Measurements from ENCODE around the gene CNTN6.

CNTN6 gene

DNA sequence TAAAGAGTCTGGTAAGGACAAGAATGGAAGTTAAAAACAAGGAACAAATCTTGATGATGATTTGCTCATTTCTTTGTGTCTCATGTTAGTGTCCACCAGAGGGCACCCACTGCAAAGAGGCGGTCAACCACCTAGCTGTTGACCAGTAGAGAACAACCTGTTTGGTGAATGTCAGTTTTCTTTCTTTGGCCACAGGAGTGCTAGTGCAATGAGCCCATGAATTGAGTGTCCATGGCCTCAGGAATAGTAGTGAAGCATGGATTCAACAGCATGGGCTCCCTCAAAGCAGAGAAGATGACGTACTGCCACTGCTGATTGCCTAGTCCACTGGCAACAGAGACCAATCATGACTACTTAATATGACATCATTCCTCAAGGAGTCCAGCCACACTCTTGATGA, 10.7 kb upstream of the CNTN6 start:
- Histone ChIP-seq H3K9me3 (replicated peaks in 1 of 2; ENCODE audit: control insufficient read depth in 2 of 2, insufficient read depth in 1 of 2, low read depth in 1 of 2, low read length in 2 of 2) (no peaks in the 10 kb centered on the region), H3K36me3 (replicated peaks in 1 of 2; ENCODE audit: control insufficient read depth in 2 of 2, insufficient read depth in 2 of 2, low read length in 2 of 2) (no peaks in the 10 kb centered on the region), H3K23ac (ENCODE audit: low read depth, low read length, poor library complexity) (no peak overlapping the region), H2AFZ (ENCODE audit: low read length) (no peak overlapping the region), H2BK5ac (ENCODE audit: low read length) (no peak overlapping the region), H2BK15ac (ENCODE audit: low read length) (no peak overlapping the region), H2BK12ac (ENCODE audit: low read length) (no peak overlapping the region), H3K9ac (ENCODE audit: low read depth, low read length, poor library complexity) (no peak overlapping the region), H3K14ac (ENCODE audit: low read length) (no peak overlapping the region), H2AK5ac (ENCODE audit: low read depth, low read length) (no peak overlapping the region), H4K8ac (ENCODE audit: low read depth, low read length) (no peak overlapping the region), H4K91ac (ENCODE audit: low read depth, low read length, poor library complexity) (no peak overlapping the region), H3K4me1 (ENCODE audit: control insufficient read depth in 2 of 2, insufficient read depth in 1 of 2, low read depth in 1 of 2, low read length in 2 of 2) (no peaks in the 10 kb centered on the region), H2BK120ac (ENCODE audit: low read depth, low read length) (no peak overlapping the region), H3K18ac (ENCODE audit: low read length) (no peak overlapping the region), H3K4me3 (ENCODE audit: low read length in 2 of 2) (no peak overlapping the region), H3K27ac (replicated peaks; ENCODE audit: low read length) (no peak overlapping the region), H3K4me2 (ENCODE audit: insufficient read depth, low read length, poor library complexity, severe bottlenecking) (no peak overlapping the region), H3K4ac (ENCODE audit: low read length) (no peak overlapping the region), H3K79me1 (ENCODE audit: low read depth, low read length) (no peaks in the 10 kb centered on the region), H3K27me3 (ENCODE audit: control insufficient read depth in 3 of 3, insufficient read depth in 3 of 3, low read depth in 1 of 3, low read length in 3 of 3) (no peaks in the 10 kb centered on the region)
- no CpG with 5 or more reads among the region's 2 CpGs for WGBS, 2 donors (ENCODE audit: extremely low coverage in 2 of 2, insufficient read length in 2 of 2, insufficient replicate concordance in 1 of 2)
- DNase-seq (ENCODE audit: low spot score), result peak; percentile 44

DNA sequence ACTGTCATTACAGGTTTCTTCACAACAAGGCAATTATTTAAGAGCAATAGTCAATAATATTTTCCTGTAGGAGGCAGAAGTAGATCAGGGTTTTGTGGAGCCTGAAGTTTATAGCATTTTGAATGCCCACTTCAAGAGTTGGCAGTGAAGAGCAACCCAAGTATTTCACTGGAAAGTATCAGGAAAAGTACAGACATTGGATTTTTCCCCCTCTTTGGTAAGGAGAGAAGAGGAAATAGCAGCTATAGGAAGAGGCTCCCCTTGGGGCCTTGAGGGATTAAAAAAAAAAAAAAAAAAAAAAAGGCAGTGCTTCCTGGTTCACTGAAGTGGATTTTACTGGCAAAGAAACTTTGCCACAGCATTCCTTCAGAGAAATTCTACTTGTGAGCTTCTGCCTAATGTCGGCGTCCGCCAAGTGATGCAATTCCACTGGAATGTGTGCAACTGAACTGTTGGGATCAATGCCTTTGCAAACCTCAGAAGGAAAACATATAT, 5.7 kb upstream of the CNTN6 start:
- DNase-seq (ENCODE audit: low spot score), result no peak
- H3K4me1 ChIP-seq (ENCODE audit: control insufficient read depth in 2 of 2, insufficient read depth in 1 of 2, low read depth in 1 of 2, low read length in 2 of 2), result peaks cover 0 to 3% of the 10 kb centered on the region in 2 donors
- no peak overlapping the region for H3K18ac ChIP-seq (ENCODE audit: low read length)
- no CpG with 5 or more reads among the region's 3 CpGs for WGBS, 2 donors (ENCODE audit: extremely low coverage in 2 of 2, insufficient read length in 2 of 2, insufficient replicate concordance in 1 of 2)
- no peaks in the 10 kb centered on the region for H3K36me3 ChIP-seq (replicated peaks in 1 of 2; ENCODE audit: control insufficient read depth in 2 of 2, insufficient read depth in 2 of 2, low read length in 2 of 2)
- peak overlapping the region; percentile 70 for H2AFZ ChIP-seq (ENCODE audit: low read length)
- no peak overlapping the region for H4K91ac ChIP-seq (ENCODE audit: low read depth, low read length, poor library complexity)
- H2BK15ac ChIP-seq (ENCODE audit: low read length), result no peak overlapping the region
- H3K79me1 ChIP-seq (ENCODE audit: low read depth, low read length), result no peaks in the 10 kb centered on the region
- no peak overlapping the region for H3K23ac ChIP-seq (ENCODE audit: low read depth, low read length, poor library complexity)
- no peak overlapping the region for H2AK5ac ChIP-seq (ENCODE audit: low read depth, low read length)
- no peaks in the 10 kb centered on the region for H3K27me3 ChIP-seq (ENCODE audit: control insufficient read depth in 3 of 3, insufficient read depth in 3 of 3, low read depth in 1 of 3, low read length in 3 of 3)
- H2BK120ac ChIP-seq (ENCODE audit: low read depth, low read length), result no peak overlapping the region
- H3K4me3 ChIP-seq (ENCODE audit: low read length in 2 of 2), result no peak overlapping the region
- no peak overlapping the region for H2BK5ac ChIP-seq (ENCODE audit: low read length)
- no peaks in the 10 kb centered on the region for H3K9me3 ChIP-seq (replicated peaks in 1 of 2; ENCODE audit: control insufficient read depth in 2 of 2, insufficient read depth in 1 of 2, low read depth in 1 of 2, low read length in 2 of 2)
- no peak overlapping the region for H3K9ac ChIP-seq (ENCODE audit: low read depth, low read length, poor library complexity)
- no peak overlapping the region for H3K27ac ChIP-seq (replicated peaks; ENCODE audit: low read length)
- no peak overlapping the region for H4K8ac ChIP-seq (ENCODE audit: low read depth, low read length)
- no peak overlapping the region for H3K14ac ChIP-seq (ENCODE audit: low read length)
- no peak overlapping the region for H3K4ac ChIP-seq (ENCODE audit: low read length)
- no peak overlapping the region for H3K4me2 ChIP-seq (ENCODE audit: insufficient read depth, low read length, poor library complexity, severe bottlenecking)
- H2BK12ac ChIP-seq (ENCODE audit: low read length), result no peak overlapping the region

DNA sequence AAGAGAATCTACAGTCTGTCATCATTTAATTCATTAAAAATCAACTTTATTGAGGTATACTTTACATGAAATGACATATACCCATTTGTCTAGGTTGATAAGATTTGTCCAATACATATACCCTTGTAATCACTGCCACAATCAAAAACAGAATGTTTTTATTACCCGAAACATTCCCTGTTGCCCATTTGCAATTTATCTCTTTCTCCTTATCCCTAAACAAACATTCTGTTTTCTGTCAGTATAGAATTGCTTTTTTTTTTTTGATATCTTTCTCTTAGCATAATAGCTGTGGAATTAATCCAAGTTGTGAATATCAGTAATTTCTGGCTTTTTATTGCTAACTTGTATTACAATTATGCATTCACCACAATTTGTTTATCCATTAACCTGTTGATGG, 4.3 kb upstream of the CNTN6 start:
- H3K14ac ChIP-seq (ENCODE audit: low read length), result no peak overlapping the region
- H3K4me2 ChIP-seq (ENCODE audit: insufficient read depth, low read length, poor library complexity, severe bottlenecking), result no peak overlapping the region
- H3K9me3 ChIP-seq (replicated peaks in 1 of 2; ENCODE audit: control insufficient read depth in 2 of 2, insufficient read depth in 1 of 2, low read depth in 1 of 2, low read length in 2 of 2), result no peaks in the 10 kb centered on the region
- no peaks in the 10 kb centered on the region for H3K36me3 ChIP-seq (replicated peaks in 1 of 2; ENCODE audit: control insufficient read depth in 2 of 2, insufficient read depth in 2 of 2, low read length in 2 of 2)
- H3K9ac ChIP-seq (ENCODE audit: low read depth, low read length, poor library complexity), result no peak overlapping the region
- H3K27ac ChIP-seq (replicated peaks; ENCODE audit: low read length), result no peak overlapping the region
- H2BK12ac ChIP-seq (ENCODE audit: low read length), result no peak overlapping the region
- H3K4ac ChIP-seq (ENCODE audit: low read length), result no peak overlapping the region
- no peak overlapping the region for H2BK120ac ChIP-seq (ENCODE audit: low read depth, low read length)
- no peak for DNase-seq (ENCODE audit: low spot score)
- H4K91ac ChIP-seq (ENCODE audit: low read depth, low read length, poor library complexity), result no peak overlapping the region
- no peak overlapping the region for H4K8ac ChIP-seq (ENCODE audit: low read depth, low read length)
- no CpG with 5 or more reads among the region's 1 CpG for WGBS, 2 donors (ENCODE audit: extremely low coverage in 2 of 2, insufficient read length in 2 of 2, insufficient replicate concordance in 1 of 2)
- H2BK5ac ChIP-seq (ENCODE audit: low read length), result no peak overlapping the region
- no peak overlapping the region for H2AK5ac ChIP-seq (ENCODE audit: low read depth, low read length)
- no peak overlapping the region for H3K4me3 ChIP-seq (ENCODE audit: low read length in 2 of 2)
- no peak overlapping the region for H2BK15ac ChIP-seq (ENCODE audit: low read length)
- no peak overlapping the region for H2AFZ ChIP-seq (ENCODE audit: low read length)
- H3K27me3 ChIP-seq (ENCODE audit: control insufficient read depth in 3 of 3, insufficient read depth in 3 of 3, low read depth in 1 of 3, low read length in 3 of 3), result no peaks in the 10 kb centered on the region
- peaks cover 3% of the 10 kb centered on the region in 2 donors for H3K4me1 ChIP-seq (ENCODE audit: control insufficient read depth in 2 of 2, insufficient read depth in 1 of 2, low read depth in 1 of 2, low read length in 2 of 2)
- H3K23ac ChIP-seq (ENCODE audit: low read depth, low read length, poor library complexity), result no peak overlapping the region
- H3K79me1 ChIP-seq (ENCODE audit: low read depth, low read length), result no peaks in the 10 kb centered on the region
- H3K18ac ChIP-seq (ENCODE audit: low read length), result no peak overlapping the region

DNA sequence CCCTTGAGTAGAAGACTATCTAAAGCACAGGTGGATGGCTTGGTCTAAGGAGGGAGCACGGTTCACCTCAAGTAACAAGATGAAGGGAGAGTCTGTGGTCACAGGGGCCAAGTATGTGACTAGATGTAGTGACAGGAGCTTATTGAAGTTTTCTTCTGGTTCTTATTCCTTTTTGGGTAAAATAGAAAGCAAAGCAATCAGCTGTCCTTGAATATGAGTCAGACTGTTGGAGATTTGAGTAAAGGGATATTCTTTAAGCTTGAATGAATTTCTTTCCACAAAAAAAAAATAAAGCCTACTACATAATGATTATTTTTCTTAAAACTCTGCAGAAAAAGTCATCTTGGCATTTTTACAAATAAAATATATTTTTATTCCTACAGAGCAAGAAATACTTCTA, 1.5 kb upstream of the CNTN6 start:
- no peak overlapping the region for H2BK15ac ChIP-seq (ENCODE audit: low read length)
- H3K18ac ChIP-seq (ENCODE audit: low read length), result no peak overlapping the region
- no peak overlapping the region for H3K4me3 ChIP-seq (ENCODE audit: low read length in 2 of 2)
- no peak overlapping the region for H2BK12ac ChIP-seq (ENCODE audit: low read length)
- no peak overlapping the region for H3K23ac ChIP-seq (ENCODE audit: low read depth, low read length, poor library complexity)
- no peaks in the 10 kb centered on the region for H3K36me3 ChIP-seq (replicated peaks in 1 of 2; ENCODE audit: control insufficient read depth in 2 of 2, insufficient read depth in 2 of 2, low read length in 2 of 2)
- H2BK120ac ChIP-seq (ENCODE audit: low read depth, low read length), result no peak overlapping the region
- no peak overlapping the region for H2BK5ac ChIP-seq (ENCODE audit: low read length)
- no peak overlapping the region for H3K9ac ChIP-seq (ENCODE audit: low read depth, low read length, poor library complexity)
- H3K14ac ChIP-seq (ENCODE audit: low read length), result no peak overlapping the region
- H2AFZ ChIP-seq (ENCODE audit: low read length), result no peak overlapping the region
- no peak overlapping the region for H3K4me2 ChIP-seq (ENCODE audit: insufficient read depth, low read length, poor library complexity, severe bottlenecking)
- H4K91ac ChIP-seq (ENCODE audit: low read depth, low read length, poor library complexity), result no peak overlapping the region
- no peak overlapping the region for H2AK5ac ChIP-seq (ENCODE audit: low read depth, low read length)
- DNase-seq (ENCODE audit: low spot score), result no peak
- no peaks in the 10 kb centered on the region for H3K79me1 ChIP-seq (ENCODE audit: low read depth, low read length)
- H3K4me1 ChIP-seq (ENCODE audit: control insufficient read depth in 2 of 2, insufficient read depth in 1 of 2, low read depth in 1 of 2, low read length in 2 of 2), result peaks cover 3 to 5% of the 10 kb centered on the region in 2 donors
- no peaks in the 10 kb centered on the region for H3K27me3 ChIP-seq (ENCODE audit: control insufficient read depth in 3 of 3, insufficient read depth in 3 of 3, low read depth in 1 of 3, low read length in 3 of 3)
- no peak overlapping the region for H4K8ac ChIP-seq (ENCODE audit: low read depth, low read length)
- no peak overlapping the region for H3K27ac ChIP-seq (replicated peaks; ENCODE audit: low read length)
- WGBS, 2 donors (ENCODE audit: extremely low coverage in 2 of 2, insufficient read length in 2 of 2, insufficient replicate concordance in 1 of 2), result no CpG with 5 or more reads among the region's 1 CpG
- no peak overlapping the region for H3K4ac ChIP-seq (ENCODE audit: low read length)
- no peaks in the 10 kb centered on the region for H3K9me3 ChIP-seq (replicated peaks in 1 of 2; ENCODE audit: control insufficient read depth in 2 of 2, insufficient read depth in 1 of 2, low read depth in 1 of 2, low read length in 2 of 2)
